WTC11 (cell line): ENCODE data around the gene B4GALNT3. TPM values are rescaled to one million over a fixed set of nuclear protein-coding genes. Genes with fewer than 3 reads are reported as not detected.
A peak's percentile ranks its signal among the peaks of the same experiment; 100 is the strongest.

Experiments used
- ATAC-seq: fragments of 200-7000 bp; cut with Tn5 transposase; 2 replicates; pipeline ENCODE4 v1.10.0; 2021; ENCODE audit warnings: mild to moderate bottlenecking, moderate library complexity
- CTCF ChIA-PET: fragments of 300-600 bp; sonication (Branson Sonifier 250); formaldehyde crosslinking; loops from one replicate; lab custom pipeline; 2021; ENCODE audit warnings: antibody characterized with exemption; lab: Charles Lee
- POLR2A ChIA-PET: fragments of 350-600 bp; sonication (Branson Sonifier 250); formaldehyde crosslinking; loops from one replicate; lab custom pipeline; 2021; ENCODE audit warnings: antibody characterized with exemption; lab: Charles Lee
- DNase-seq: peaks from one replicate; pipeline ENCODE4 v3.0.0; 2021; ENCODE audit warnings: low spot score
- H3K27ac Mint-ChIP-seq: 2 replicates; pipeline ENCODE4 v1.8.0; 2021; ENCODE audit warnings: mixed read lengths
- H3K27me3 Mint-ChIP-seq: 2 replicates; pipeline ENCODE4 v1.8.0; 2021; ENCODE audit warnings: low read depth, mild to moderate bottlenecking, moderate library complexity, mixed read lengths
- H3K36me3 Mint-ChIP-seq: 2 replicates; pipeline ENCODE4 v1.8.0; 2021; ENCODE audit warnings: mixed read lengths
- H3K4me1 Mint-ChIP-seq: 2 replicates; pipeline ENCODE4 v1.8.0; 2022; ENCODE audit warnings: mixed read lengths
- H3K4me3 Mint-ChIP-seq: 2 replicates; pipeline ENCODE4 v1.8.0; 2021; ENCODE audit warnings: mild to moderate bottlenecking, moderate library complexity, mixed read lengths
- H3K9me3 Mint-ChIP-seq: 2 replicates; pipeline ENCODE4 v1.8.0; 2021; ENCODE audit warnings: mixed read lengths
- ELF4 ChIP-seq: sonication (generic); formaldehyde crosslinking; IDR thresholded peaks from 2 replicates; pipeline ENCODE4 v1.8.1; 2022; ENCODE audit warnings: low read depth, mild to moderate bottlenecking, moderate library complexity, missing genetic modification reagents
- EMX1 ChIP-seq: fragments of 250-450 bp; sonication (Bioruptor Pico); IDR thresholded peaks from 2 replicates; pipeline ENCODE4 v1.8.0; 2021; ENCODE audit warnings: mild to moderate bottlenecking
- FOXJ3 ChIP-seq: sonication (generic); formaldehyde crosslinking; IDR thresholded peaks from 2 replicates; pipeline ENCODE4 v1.9.0; 2021; ENCODE audit warnings: missing genetic modification reagents, mild to moderate bottlenecking, borderline replicate concordance
- FOXK1 ChIP-seq: sonication (generic); formaldehyde crosslinking; IDR thresholded peaks from 2 replicates; pipeline ENCODE4 v1.8.0; 2022; ENCODE audit warnings: mild to moderate bottlenecking, moderate library complexity, missing genetic modification reagents
- GABPB1 ChIP-seq: sonication (generic); formaldehyde crosslinking; IDR thresholded peaks from 2 replicates; pipeline ENCODE4 v1.8.1; 2023; ENCODE audit warnings: mild to moderate bottlenecking, missing genetic modification reagents
- GTF2I ChIP-seq: fragments of 250-450 bp; sonication (Bioruptor Pico); conservative IDR thresholded peaks from 2 replicates; pipeline ENCODE4 v1.4.0; 2021; ENCODE audit warnings: mild to moderate bottlenecking
- IRF2 ChIP-seq: sonication (generic); formaldehyde crosslinking; IDR thresholded peaks from 2 replicates; pipeline ENCODE4 v1.8.0; 2022; ENCODE audit warnings: low read depth, missing genetic modification reagents, borderline replicate concordance
- JUN ChIP-seq: sonication (generic); formaldehyde crosslinking; IDR thresholded peaks from 2 replicates; pipeline ENCODE4 v1.8.0; 2023; ENCODE audit warnings: mild to moderate bottlenecking, missing genetic modification reagents
- KAT7 ChIP-seq: sonication (generic); formaldehyde crosslinking; IDR thresholded peaks from 2 replicates; pipeline ENCODE4 v1.8.1; 2023; ENCODE audit warnings: missing genetic modification reagents, mild to moderate bottlenecking, borderline replicate concordance
- MYBL2 ChIP-seq: sonication (generic); formaldehyde crosslinking; IDR thresholded peaks from 2 replicates; pipeline ENCODE4 v1.8.1; 2023; ENCODE audit warnings: mild to moderate bottlenecking, moderate library complexity, missing genetic modification reagents
- NFE2L1 ChIP-seq: sonication (generic); formaldehyde crosslinking; IDR thresholded peaks from 2 replicates; pipeline ENCODE4 v1.8.1; 2023; ENCODE audit warnings: missing genetic modification reagents
- NR3C1 ChIP-seq: sonication (generic); formaldehyde crosslinking; conservative IDR thresholded peaks from 2 replicates; pipeline ENCODE4 v1.8.1; 2023; ENCODE audit warnings: low read depth, mild to moderate bottlenecking, missing genetic modification reagents
- PRRX2 ChIP-seq: fragments of 250-450 bp; sonication (Bioruptor Pico); IDR thresholded peaks from 2 replicates; pipeline ENCODE4 v1.8.0; 2021; ENCODE audit warnings: mild to moderate bottlenecking
- ZNF121 ChIP-seq: sonication (generic); formaldehyde crosslinking; IDR thresholded peaks from 2 replicates; pipeline ENCODE4 v1.8.0; 2023; ENCODE audit warnings: missing genetic modification reagents
- ZNF219 ChIP-seq: sonication (generic); formaldehyde crosslinking; IDR thresholded peaks from 2 replicates; pipeline ENCODE4 v1.8.0; 2023; ENCODE audit warnings: missing genetic modification reagents, mild to moderate bottlenecking, borderline replicate concordance
- ZNF232 ChIP-seq: sonication (generic); formaldehyde crosslinking; IDR thresholded peaks from 2 replicates; pipeline ENCODE4 v1.8.0; 2022; ENCODE audit warnings: mild to moderate bottlenecking, missing genetic modification reagents
- ZNF416 ChIP-seq: fragments of 250-450 bp; sonication (Bioruptor Pico); IDR thresholded peaks from 2 replicates; pipeline ENCODE4 v1.9.0; 2021; ENCODE audit warnings: mild to moderate bottlenecking, inconsistent platforms
- ZNF423 ChIP-seq: fragments of 250-450 bp; sonication (Bioruptor Pico); IDR thresholded peaks from 2 replicates; pipeline ENCODE4 v2.1.2; 2022; ENCODE audit warnings: mild to moderate bottlenecking, moderate library complexity
- total RNA-seq: library from RNA; stranded (reverse); gene quantifications from 3 replicates; pipeline ENCODE4 v1.2.3, GENCODE V29; 2021
- TF ChIP-seq, protein P1 (sequence below): sonication (generic); formaldehyde crosslinking; IDR thresholded peaks from 2 replicates; pipeline ENCODE4 v1.8.1; 2023; ENCODE audit warnings: mild to moderate bottlenecking, moderate library complexity, missing genetic modification reagents
- TF ChIP-seq, protein P2 (sequence below): sonication (generic); formaldehyde crosslinking; IDR thresholded peaks from 2 replicates; pipeline ENCODE4 v1.8.1; 2023; ENCODE audit warnings: mild to moderate bottlenecking, missing genetic modification reagents
- TF ChIP-seq, protein P3 (sequence below): fragments of 250-450 bp; sonication (Bioruptor Pico); IDR thresholded peaks from 2 replicates; pipeline ENCODE4 v2.1.2; 2022; ENCODE audit warnings: mild to moderate bottlenecking, moderate library complexity
- TF ChIP-seq, protein P4 (sequence below): sonication (generic); formaldehyde crosslinking; IDR thresholded peaks from 2 replicates; pipeline ENCODE4 v1.8.0; 2022; ENCODE audit warnings: mild to moderate bottlenecking, missing genetic modification reagents
- TF ChIP-seq, protein P5 (sequence below): sonication (generic); formaldehyde crosslinking; IDR thresholded peaks from 2 replicates; pipeline ENCODE4 v1.8.0; 2023; ENCODE audit warnings: mild to moderate bottlenecking, missing genetic modification reagents
- TF ChIP-seq, protein P6 (sequence below): sonication (generic); formaldehyde crosslinking; IDR thresholded peaks from 2 replicates; pipeline ENCODE4 v1.8.1; 2023; ENCODE audit warnings: mild to moderate bottlenecking, missing genetic modification reagents
- TF ChIP-seq, protein P7 (sequence below): fragments of 250-450 bp; sonication (Bioruptor Pico); IDR thresholded peaks from 2 replicates; pipeline ENCODE4 v1.9.0; 2021; ENCODE audit warnings: moderate library complexity, mild to moderate bottlenecking, inconsistent platforms, borderline replicate concordance

B4GALNT3 gene
- total RNA-seq, 1 experiment from 2014 or later, result 19.0 TPM

DNA sequence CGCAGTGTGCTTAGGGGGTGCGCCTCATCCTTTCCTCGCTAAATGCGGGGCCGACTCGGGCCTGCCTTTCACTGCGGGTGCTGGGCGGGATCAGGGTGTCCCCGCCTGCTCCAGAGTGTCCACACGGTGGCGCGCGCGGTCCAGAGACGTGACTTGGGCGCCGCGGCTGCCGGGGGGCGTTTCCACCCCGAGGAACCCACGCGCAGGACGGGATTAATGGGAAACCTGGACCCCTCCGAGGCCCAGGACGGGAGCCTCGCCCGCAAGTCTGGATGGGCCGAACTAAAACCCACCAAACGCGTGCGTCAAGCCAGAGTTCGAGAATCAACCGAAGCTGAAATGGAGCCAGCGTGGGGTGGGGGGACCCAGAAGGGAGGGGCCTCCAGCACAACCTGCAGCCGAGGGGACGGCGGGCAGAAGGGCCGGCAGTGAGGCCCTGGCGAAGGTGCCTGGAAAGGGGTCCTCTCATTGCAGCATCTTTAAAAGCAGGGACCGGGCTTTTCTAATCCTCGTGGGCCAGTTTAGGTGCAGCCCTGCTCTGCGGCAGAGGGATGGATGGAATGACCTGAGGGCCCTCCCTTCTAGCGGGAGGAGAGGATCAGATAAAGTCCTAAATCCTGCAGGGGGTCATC is 110.2 kb downstream of the B4GALNT3 start (continued):
- TF ChIP-seq, protein P1, sequence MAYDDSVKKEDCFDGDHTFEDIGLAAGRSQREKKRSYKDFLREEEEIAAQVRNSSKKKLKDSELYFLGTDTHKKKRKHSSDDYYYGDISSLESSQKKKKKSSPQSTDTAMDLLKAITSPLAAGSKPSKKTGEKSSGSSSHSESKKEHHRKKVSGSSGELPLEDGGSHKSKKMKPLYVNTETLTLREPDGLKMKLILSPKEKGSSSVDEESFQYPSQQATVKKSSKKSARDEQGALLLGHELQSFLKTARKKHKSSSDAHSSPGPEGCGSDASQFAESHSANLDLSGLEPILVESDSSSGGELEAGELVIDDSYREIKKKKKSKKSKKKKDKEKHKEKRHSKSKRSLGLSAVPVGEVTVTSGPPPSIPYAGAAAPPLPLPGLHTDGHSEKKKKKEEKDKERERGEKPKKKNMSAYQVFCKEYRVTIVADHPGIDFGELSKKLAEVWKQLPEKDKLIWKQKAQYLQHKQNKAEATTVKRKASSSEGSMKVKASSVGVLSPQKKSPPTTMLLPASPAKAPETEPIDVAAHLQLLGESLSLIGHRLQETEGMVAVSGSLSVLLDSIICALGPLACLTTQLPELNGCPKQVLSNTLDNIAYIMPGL, result peak; percentile 79; the same call in 1 of the 2 replicates
- no peak for TF ChIP-seq PRRX2

DNA sequence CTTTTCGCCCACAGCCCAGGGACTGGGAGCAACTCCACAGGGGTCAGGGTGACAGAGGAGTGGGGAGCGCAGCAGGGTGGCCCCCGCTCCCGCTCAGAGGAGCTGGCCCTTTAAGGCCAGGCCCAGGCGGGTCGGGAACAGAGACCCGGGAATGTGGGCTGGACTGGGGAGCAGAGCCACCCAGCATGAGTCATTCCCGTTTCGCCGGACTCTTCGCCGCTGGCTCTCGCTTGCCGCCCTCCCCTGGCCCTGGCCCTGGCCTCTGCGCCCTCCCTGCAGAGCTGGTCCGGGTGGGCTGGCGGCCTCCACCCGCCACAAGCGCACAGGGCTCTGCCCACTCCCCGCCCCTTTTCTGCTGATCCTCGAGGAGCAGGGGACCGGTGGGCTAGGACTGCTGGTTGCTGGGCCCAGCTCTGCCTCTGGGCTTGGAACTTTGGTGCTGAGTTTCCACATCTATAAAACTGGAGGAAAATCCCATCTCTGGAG is 110.7 kb downstream of the B4GALNT3 start:
- POLR2A ChIA-PET, result interaction anchor here (1.4 kb wide), 1 partner anchor 182 kb away, joined by 7 read pairs; the partner anchor contains the start of gene WNK1
- peak overlapping the region; percentile 47; the same call in 1 of the 2 replicates for H3K27ac Mint-ChIP-seq
- TF ChIP-seq IRF2 (no peak), ZNF416 (no peak), NFE2L1 (0 out of 2 replicates have a peak, but pooled peaks have one; percentile 6), ZNF423 (CRISPR knock-in tag) (no peak), NR3C1 (no peak), KAT7 (CRISPR knock-in tag) (no peak), GTF2I (CRISPR knock-in tag) (0 out of 2 replicates have a peak, but pooled peaks have one; percentile 19), ZNF121 (CRISPR knock-in tag) (peak; percentile 97), GABPB1 (CRISPR knock-in tag) (0 out of 2 replicates have a peak, but pooled peaks have one; percentile 11), FOXJ3 (CRISPR knock-in tag) (no peak), ZNF232 (0 out of 2 replicates have a peak, but pooled peaks have one; percentile 35), MYBL2 (0 out of 2 replicates have a peak, but pooled peaks have one; percentile 31), EMX1 (CRISPR knock-in tag) (no peak), ZNF219 (no peak), JUN (CRISPR knock-in tag) (no peak), FOXK1 (no peak), ELF4 (CRISPR knock-in tag) (no peak)
- TF ChIP-seq, protein P2, sequence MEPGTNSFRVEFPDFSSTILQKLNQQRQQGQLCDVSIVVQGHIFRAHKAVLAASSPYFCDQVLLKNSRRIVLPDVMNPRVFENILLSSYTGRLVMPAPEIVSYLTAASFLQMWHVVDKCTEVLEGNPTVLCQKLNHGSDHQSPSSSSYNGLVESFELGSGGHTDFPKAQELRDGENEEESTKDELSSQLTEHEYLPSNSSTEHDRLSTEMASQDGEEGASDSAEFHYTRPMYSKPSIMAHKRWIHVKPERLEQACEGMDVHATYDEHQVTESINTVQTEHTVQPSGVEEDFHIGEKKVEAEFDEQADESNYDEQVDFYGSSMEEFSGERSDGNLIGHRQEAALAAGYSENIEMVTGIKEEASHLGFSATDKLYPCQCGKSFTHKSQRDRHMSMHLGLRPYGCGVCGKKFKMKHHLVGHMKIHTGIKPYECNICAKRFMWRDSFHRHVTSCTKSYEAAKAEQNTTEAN (CRISPR knock-in tag), result 0 out of 2 replicates have a peak, but pooled peaks have one; percentile 29
- TF ChIP-seq, protein P3, sequence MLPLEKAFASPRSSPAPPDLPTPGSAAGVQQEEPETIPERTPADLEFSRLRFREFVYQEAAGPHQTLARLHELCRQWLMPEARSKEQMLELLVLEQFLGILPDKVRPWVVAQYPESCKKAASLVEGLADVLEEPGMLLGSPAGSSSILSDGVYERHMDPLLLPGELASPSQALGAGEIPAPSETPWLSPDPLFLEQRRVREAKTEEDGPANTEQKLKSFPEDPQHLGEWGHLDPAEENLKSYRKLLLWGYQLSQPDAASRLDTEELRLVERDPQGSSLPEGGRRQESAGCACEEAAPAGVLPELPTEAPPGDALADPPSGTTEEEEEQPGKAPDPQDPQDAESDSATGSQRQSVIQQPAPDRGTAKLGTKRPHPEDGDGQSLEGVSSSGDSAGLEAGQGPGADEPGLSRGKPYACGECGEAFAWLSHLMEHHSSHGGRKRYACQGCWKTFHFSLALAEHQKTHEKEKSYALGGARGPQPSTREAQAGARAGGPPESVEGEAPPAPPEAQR (CRISPR knock-in tag), result no peak
- TF ChIP-seq, protein P4, sequence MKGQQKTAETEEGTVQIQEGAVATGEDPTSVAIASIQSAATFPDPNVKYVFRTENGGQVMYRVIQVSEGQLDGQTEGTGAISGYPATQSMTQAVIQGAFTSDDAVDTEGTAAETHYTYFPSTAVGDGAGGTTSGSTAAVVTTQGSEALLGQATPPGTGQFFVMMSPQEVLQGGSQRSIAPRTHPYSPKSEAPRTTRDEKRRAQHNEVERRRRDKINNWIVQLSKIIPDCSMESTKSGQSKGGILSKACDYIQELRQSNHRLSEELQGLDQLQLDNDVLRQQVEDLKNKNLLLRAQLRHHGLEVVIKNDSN, result no peak
- TF ChIP-seq, protein P5, sequence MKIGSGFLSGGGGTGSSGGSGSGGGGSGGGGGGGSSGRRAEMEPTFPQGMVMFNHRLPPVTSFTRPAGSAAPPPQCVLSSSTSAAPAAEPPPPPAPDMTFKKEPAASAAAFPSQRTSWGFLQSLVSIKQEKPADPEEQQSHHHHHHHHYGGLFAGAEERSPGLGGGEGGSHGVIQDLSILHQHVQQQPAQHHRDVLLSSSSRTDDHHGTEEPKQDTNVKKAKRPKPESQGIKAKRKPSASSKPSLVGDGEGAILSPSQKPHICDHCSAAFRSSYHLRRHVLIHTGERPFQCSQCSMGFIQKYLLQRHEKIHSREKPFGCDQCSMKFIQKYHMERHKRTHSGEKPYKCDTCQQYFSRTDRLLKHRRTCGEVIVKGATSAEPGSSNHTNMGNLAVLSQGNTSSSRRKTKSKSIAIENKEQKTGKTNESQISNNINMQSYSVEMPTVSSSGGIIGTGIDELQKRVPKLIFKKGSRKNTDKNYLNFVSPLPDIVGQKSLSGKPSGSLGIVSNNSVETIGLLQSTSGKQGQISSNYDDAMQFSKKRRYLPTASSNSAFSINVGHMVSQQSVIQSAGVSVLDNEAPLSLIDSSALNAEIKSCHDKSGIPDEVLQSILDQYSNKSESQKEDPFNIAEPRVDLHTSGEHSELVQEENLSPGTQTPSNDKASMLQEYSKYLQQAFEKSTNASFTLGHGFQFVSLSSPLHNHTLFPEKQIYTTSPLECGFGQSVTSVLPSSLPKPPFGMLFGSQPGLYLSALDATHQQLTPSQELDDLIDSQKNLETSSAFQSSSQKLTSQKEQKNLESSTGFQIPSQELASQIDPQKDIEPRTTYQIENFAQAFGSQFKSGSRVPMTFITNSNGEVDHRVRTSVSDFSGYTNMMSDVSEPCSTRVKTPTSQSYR, result no peak
- TF ChIP-seq, protein P6, sequence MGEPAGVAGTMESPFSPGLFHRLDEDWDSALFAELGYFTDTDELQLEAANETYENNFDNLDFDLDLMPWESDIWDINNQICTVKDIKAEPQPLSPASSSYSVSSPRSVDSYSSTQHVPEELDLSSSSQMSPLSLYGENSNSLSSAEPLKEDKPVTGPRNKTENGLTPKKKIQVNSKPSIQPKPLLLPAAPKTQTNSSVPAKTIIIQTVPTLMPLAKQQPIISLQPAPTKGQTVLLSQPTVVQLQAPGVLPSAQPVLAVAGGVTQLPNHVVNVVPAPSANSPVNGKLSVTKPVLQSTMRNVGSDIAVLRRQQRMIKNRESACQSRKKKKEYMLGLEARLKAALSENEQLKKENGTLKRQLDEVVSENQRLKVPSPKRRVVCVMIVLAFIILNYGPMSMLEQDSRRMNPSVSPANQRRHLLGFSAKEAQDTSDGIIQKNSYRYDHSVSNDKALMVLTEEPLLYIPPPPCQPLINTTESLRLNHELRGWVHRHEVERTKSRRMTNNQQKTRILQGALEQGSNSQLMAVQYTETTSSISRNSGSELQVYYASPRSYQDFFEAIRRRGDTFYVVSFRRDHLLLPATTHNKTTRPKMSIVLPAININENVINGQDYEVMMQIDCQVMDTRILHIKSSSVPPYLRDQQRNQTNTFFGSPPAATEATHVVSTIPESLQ (CRISPR knock-in tag), result no peak
- TF ChIP-seq, protein P7, sequence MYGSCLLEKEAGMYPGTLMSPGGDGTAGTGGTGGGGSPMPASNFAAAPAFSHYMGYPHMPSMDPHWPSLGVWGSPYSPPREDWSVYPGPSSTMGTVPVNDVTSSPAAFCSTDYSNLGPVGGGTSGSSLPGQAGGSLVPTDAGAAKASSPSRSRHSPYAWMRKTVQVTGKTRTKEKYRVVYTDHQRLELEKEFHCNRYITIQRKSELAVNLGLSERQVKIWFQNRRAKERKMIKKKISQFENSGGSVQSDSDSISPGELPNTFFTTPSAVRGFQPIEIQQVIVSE, result no peak

More for the DNA sequence above, 110.7 kb downstream of the B4GALNT3 start:
- DNase-seq (peak; percentile 66), ATAC-seq (peak; percentile 76)
- CTCF ChIA-PET, result interaction anchor here (0.7 to 2.2 kb wide), 20 partner anchors 9 to 1059 kb away, joined by 3 to 35 read pairs (median 4); partner anchors contain the start of genes RAD52 and WNK1
- peaks cover 18% of the 10 kb centered on the region for H3K27me3 Mint-ChIP-seq
- H3K36me3 Mint-ChIP-seq, result peaks cover 2% of the 10 kb centered on the region; the same call in 1 of the 2 replicates
- H3K4me3 Mint-ChIP-seq, result peak overlapping the region; percentile 79
- peaks cover 10% of the 10 kb centered on the region for H3K4me1 Mint-ChIP-seq
- H3K9me3 Mint-ChIP-seq, result peaks cover 8% of the 10 kb centered on the region
